Esophagus (tissue), 2 donors: ENCODE data around the gene RASSF8. TPM values are rescaled to one million over a fixed set of nuclear protein-coding genes. Genes with fewer than 3 reads are reported as not detected.

Experiments used
- H3K27ac ChIP-seq, 2 donors: one replicate each; pipeline ENCODE4 v1.5.1; 2013; ENCODE audit warnings: low read depth in 2 of 2, mild to moderate bottlenecking in 2 of 2, inconsistent platforms in 1 of 2, low read length in 1 of 2, moderate library complexity in 1 of 2
- H3K27me3 ChIP-seq, 2 donors: one replicate each; pipeline ENCODE4 v1.6.1; 2013; ENCODE audit warnings: low read length in 2 of 2, control low read depth in 1 of 2, mild to moderate bottlenecking in 1 of 2; ENCODE audit not compliant: insufficient read depth in 2 of 2, control insufficient read depth in 1 of 2
- H3K36me3 ChIP-seq, 2 donors: one replicate each; pipeline ENCODE4 v1.6.1; 2013; ENCODE audit warnings: low read length in 1 of 2; ENCODE audit not compliant: control insufficient read depth in 2 of 2, insufficient read depth in 2 of 2
- H3K4me1 ChIP-seq, 2 donors: one replicate each; pipeline ENCODE4 v1.6.1; 2013; ENCODE audit warnings: low read length in 1 of 2; ENCODE audit not compliant: control insufficient read depth in 2 of 2, insufficient read depth in 2 of 2
- H3K4me3 ChIP-seq, 2 donors: one replicate each; pipeline ENCODE4 v1.5.1; 2013; ENCODE audit warnings: low read length in 2 of 2, mild to moderate bottlenecking in 2 of 2, low read depth in 1 of 2, moderate library complexity in 1 of 2
- H3K9me3 ChIP-seq, 2 donors: one replicate each; pipeline ENCODE4 v1.6.1; 2013; ENCODE audit warnings: mild to moderate bottlenecking in 2 of 2, low read depth in 1 of 2, low read length in 1 of 2, moderate library complexity in 1 of 2; ENCODE audit not compliant: control insufficient read depth in 2 of 2, insufficient read depth in 1 of 2
- WGBS, 2 donors: extraction: QIAGEN DNeasy Blood & Tissue Kit; methylation state at CpG; one replicate each; pipeline ENCODE4 v1.1.7; 2013; 5-methylcytosine and 5-hydroxymethylcytosine counted together
- polyA plus RNA-seq, 2 donors: library from polyadenylated mRNA; stranded (reverse); fragments of 200-250 nt; gene quantifications; one replicate each; pipeline ENCODE4 v1.2.3, GENCODE V29; 2013
- donor health status: healthy with polysubstance abuse.
- donor health status: Bipolar disorder and iron deficiency.

The RASSF8 gene
- polyA plus RNA-seq, 2 donors = 0.83 to 1.8 TPM

DNA sequence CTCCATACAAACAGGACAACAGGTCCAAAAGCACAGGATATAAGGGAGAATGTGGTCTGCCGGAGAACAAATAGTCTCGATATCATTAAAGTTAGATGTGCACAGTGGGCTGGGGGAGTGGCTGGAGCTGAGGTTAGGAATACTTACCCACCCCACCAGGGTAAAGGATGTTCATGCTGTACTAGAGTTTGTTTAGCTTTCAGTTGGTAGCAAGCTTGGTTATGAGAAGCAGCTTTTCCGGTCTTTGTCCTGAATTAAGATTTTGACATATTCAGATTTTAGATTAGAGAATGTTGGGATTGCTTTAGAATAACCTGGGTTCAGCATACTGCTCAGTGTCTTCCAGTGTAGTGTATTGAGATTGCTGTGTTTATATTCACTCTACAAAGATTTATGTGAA is 16.7 kb downstream of the RASSF8 start:
- 92 to 93% methylated on average over 3 of the region's 3 CpGs for WGBS, 2 donors
- Histone ChIP-seq H3K4me1 (peaks cover 0 to 7% of the 10 kb centered on the region in 2 donors), H3K27ac (no peak overlapping the region)

GRCh38 chr12:25975682-25976081 is 17.2 kb downstream of the RASSF8 start:
- Histone ChIP-seq H3K27ac (no peak overlapping the region), H3K4me3 (no peak overlapping the region), H3K27me3 (no peaks in the 10 kb centered on the region), H3K4me1 (peaks cover 0 to 5% of the 10 kb centered on the region in 2 donors), H3K36me3 (no peaks in the 10 kb centered on the region), H3K9me3 (no peaks in the 10 kb centered on the region)
- 85 to 97% methylated on average over 2 of the region's 2 CpGs for WGBS, 2 donors

More for the DNA sequence above, 16.7 kb downstream of the RASSF8 start:
- no peaks in the 10 kb centered on the region for H3K9me3 ChIP-seq
- H3K4me3 ChIP-seq = no peak overlapping the region
- no peaks in the 10 kb centered on the region for H3K27me3 ChIP-seq
- no peaks in the 10 kb centered on the region for H3K36me3 ChIP-seq

GRCh38 chr12:25976289-25976688 is 17.8 kb downstream of the RASSF8 start:
- Histone ChIP-seq H3K27me3 (no peaks in the 10 kb centered on the region), H3K27ac (no peak overlapping the region), H3K4me3 (no peak overlapping the region), H3K9me3 (no peaks in the 10 kb centered on the region), H3K36me3 (no peaks in the 10 kb centered on the region), H3K4me1 (peaks cover 0 to 3% of the 10 kb centered on the region in 2 donors)
- 74 to 76% methylated on average over 4 of the region's 4 CpGs for WGBS, 2 donors

GRCh38 chr12:25977047-25977446 is 18.6 kb downstream of the RASSF8 start:
- Histone ChIP-seq H3K36me3 (no peaks in the 10 kb centered on the region), H3K27ac (no peak overlapping the region), H3K4me3 (no peak overlapping the region), H3K27me3 (no peaks in the 10 kb centered on the region), H3K4me1 (peaks cover 0 to 3% of the 10 kb centered on the region in 2 donors), H3K9me3 (no peaks in the 10 kb centered on the region)
- WGBS, 2 donors = 88 to 90% methylated on average over 5 of the region's 5 CpGs

DNA sequence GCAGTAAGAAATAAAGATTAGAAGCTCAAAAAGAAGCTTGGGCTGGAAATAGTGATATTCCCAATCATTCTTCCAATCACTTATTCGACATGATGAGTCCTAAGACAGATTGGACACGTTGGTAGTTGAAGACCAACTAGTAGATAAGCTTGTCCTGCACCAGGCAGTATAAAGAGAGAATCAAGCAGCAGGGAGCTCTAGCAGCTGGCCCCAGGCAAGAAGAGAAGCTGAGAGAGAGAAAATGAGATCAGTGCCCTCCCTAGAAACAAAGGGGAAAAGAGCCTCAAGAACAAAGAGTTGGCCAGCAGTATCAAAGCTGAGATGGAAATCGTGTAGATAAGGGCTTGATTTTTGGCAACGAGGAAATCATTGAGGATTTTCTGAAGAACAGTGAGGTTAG is 20.6 kb downstream of the RASSF8 start:
- H3K27ac ChIP-seq = no peak overlapping the region
- H3K27me3 ChIP-seq = no peaks in the 10 kb centered on the region
- H3K4me1 ChIP-seq = peaks cover 0 to 3% of the 10 kb centered on the region in 2 donors
- WGBS, 2 donors = 62 to 75% methylated on average over 4 of the region's 4 CpGs
- H3K9me3 ChIP-seq = no peaks in the 10 kb centered on the region
- H3K36me3 ChIP-seq = no peaks in the 10 kb centered on the region
- H3K4me3 ChIP-seq = no peak overlapping the region

- H3K36me3 ChIP-seq = no peaks in the 10 kb centered on the region
- peaks cover 0 to 3% of the 10 kb centered on the region in 2 donors for H3K4me1 ChIP-seq
- 92 to 93% methylated on average over 2 of the region's 2 CpGs for WGBS, 2 donors
- H3K27ac ChIP-seq = no peak overlapping the region
- H3K27me3 ChIP-seq = no peaks in the 10 kb centered on the region
- H3K9me3 ChIP-seq = no peaks in the 10 kb centered on the region
- no peak overlapping the region for H3K4me3 ChIP-seq
Observed at GRCh38 chr12:25979563-25979962, 21.1 kb downstream of the RASSF8 start.

GRCh38 chr12:25980035-25980434 is 21.6 kb downstream of the RASSF8 start:
- 79 to 90% methylated on average over 4 of the region's 4 CpGs for WGBS, 2 donors

GRCh38 chr12:25981597-25981996 is 23.1 kb downstream of the RASSF8 start:
- no peaks in the 10 kb centered on the region for H3K4me1 ChIP-seq
- WGBS, 2 donors = 43 to 58% methylated on average over 3 of the region's 3 CpGs
- H3K27ac ChIP-seq = no peak overlapping the region
- no peaks in the 10 kb centered on the region for H3K27me3 ChIP-seq
- H3K36me3 ChIP-seq = no peaks in the 10 kb centered on the region
- H3K9me3 ChIP-seq = no peaks in the 10 kb centered on the region
- H3K4me3 ChIP-seq = no peak overlapping the region

More at GRCh38 chr12:25980035-25980434, 21.6 kb downstream of the RASSF8 start:
- H3K36me3 ChIP-seq = no peaks in the 10 kb centered on the region
- H3K27ac ChIP-seq = no peak overlapping the region
- H3K27me3 ChIP-seq = no peaks in the 10 kb centered on the region
- H3K9me3 ChIP-seq = no peaks in the 10 kb centered on the region
- H3K4me3 ChIP-seq = no peak overlapping the region
- peaks cover 0 to 3% of the 10 kb centered on the region in 2 donors for H3K4me1 ChIP-seq

DNA sequence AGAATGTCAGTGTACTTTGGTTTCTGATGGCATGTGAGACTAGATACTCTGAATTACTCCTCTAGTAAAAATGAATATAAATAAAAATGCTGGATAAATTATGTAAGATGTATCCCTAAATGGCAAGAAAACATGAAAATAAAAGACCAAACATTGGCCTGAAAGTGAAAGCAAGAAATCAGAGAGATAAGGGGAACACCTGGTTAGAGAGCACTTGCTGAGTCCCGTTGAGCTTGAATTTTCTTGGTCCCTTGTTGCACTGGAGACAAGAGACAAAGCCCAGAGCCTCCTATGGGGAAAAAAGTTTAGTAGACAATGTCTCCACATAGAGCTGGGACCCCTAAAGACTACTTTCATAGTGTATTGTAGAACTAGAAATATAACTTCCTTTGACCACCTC is 23.9 kb downstream of the RASSF8 start:
- 0% methylated on average over 1 of the region's 1 CpG for WGBS, 2 donors
- no peak overlapping the region for H3K27ac ChIP-seq
- H3K4me1 ChIP-seq = no peaks in the 10 kb centered on the region
- H3K9me3 ChIP-seq = no peaks in the 10 kb centered on the region
- H3K27me3 ChIP-seq = no peaks in the 10 kb centered on the region
- no peaks in the 10 kb centered on the region for H3K36me3 ChIP-seq
- H3K4me3 ChIP-seq = no peak overlapping the region

DNA sequence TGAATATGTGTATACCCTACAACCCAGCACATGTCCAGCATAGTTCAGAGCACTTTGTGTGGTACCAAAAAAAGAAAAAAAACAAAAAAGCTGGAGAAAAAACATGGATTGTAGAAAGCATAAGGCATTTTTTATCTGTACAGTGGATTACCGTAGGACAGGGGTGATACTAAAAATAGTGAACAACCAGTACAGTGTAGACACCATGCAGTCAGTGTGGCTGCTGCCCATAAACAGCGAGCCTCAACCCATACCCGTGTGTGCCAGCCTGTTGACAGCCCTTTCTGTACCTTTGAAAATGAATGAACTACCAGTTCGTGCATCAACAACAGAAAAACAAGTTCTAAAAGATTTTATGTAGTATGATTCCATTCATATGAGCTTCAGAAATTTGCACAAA is 25.1 kb downstream of the RASSF8 start:
- no peaks in the 10 kb centered on the region for H3K27me3 ChIP-seq
- no peaks in the 10 kb centered on the region for H3K4me1 ChIP-seq
- no peak overlapping the region for H3K4me3 ChIP-seq
- H3K36me3 ChIP-seq = no peaks in the 10 kb centered on the region
- no peaks in the 10 kb centered on the region for H3K9me3 ChIP-seq
- WGBS, 2 donors = 82 to 90% methylated on average over 4 of the region's 4 CpGs
- H3K27ac ChIP-seq = no peak overlapping the region
